ENCODE measurements around the gene SOD1.

DNA sequence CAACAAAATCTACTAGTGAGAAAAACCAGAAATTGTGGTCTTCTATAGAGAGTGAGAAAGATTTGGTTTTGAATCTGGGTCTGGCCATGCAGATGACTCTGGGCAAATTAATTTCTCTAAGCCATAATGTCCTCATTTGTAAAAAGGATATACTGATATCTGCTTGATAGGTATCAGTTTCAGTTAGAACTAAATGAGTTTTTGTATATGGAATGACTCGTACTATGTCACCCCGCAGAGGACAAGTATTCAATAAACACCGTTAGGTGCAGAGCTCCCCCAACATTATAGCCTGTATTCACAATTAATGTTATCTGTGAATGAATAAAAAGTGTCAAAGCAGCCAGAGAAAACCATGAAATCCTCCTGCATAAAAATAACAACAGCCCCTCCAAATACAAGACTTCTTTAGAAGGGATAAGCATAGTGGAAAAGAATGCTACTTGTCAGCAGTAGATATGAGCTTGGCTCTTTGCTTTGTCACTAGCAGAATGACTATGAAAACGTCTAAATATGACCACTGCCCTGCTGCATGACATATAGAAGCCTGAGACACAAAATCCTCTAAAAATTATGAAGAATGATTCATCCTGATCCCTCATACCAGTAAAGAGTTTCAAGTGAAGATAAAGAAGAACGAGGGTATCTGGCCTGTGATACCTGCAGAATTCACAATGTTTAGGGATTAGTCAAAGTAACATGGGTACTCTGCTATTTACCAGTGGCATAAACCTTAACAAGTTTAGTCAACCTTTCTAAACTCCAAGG, 54.7 kb downstream of the SOD1 start:
- TF ChIP-seq, protein P1, sequence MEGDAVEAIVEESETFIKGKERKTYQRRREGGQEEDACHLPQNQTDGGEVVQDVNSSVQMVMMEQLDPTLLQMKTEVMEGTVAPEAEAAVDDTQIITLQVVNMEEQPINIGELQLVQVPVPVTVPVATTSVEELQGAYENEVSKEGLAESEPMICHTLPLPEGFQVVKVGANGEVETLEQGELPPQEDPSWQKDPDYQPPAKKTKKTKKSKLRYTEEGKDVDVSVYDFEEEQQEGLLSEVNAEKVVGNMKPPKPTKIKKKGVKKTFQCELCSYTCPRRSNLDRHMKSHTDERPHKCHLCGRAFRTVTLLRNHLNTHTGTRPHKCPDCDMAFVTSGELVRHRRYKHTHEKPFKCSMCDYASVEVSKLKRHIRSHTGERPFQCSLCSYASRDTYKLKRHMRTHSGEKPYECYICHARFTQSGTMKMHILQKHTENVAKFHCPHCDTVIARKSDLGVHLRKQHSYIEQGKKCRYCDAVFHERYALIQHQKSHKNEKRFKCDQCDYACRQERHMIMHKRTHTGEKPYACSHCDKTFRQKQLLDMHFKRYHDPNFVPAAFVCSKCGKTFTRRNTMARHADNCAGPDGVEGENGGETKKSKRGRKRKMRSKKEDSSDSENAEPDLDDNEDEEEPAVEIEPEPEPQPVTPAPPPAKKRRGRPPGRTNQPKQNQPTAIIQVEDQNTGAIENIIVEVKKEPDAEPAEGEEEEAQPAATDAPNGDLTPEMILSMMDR (IDR thresholded peaks at IDR 0.05): no peak
- TF ChIP-seq POLR2AphosphoS5 (IDR thresholded peaks at IDR 0.05) (no peak), EP300 (IDR thresholded peaks at IDR 0.05) (no peak)
